ENCODE measurements around the gene YEATS4.

YEATS4 gene

DNA sequence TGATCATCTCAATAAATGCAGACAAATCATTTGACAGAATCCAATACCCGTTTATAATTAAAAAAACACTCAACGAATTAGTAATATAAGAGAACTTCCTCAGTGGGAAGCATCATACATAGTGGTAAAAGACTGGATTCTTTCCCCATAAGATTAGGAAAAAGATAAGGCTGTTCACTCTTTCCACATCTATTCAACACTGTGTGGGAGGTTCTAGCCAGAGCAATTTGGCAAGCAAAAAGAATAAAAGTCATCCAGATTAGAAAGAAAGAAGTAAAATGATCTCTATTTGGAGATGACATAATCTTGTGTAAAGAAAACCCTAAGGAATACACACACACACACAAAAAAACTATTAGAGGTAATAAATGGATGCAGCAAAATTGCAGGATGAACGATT lies 38.4 kb downstream of the YEATS4 start:
- TF ChIP-seq, protein P1, sequence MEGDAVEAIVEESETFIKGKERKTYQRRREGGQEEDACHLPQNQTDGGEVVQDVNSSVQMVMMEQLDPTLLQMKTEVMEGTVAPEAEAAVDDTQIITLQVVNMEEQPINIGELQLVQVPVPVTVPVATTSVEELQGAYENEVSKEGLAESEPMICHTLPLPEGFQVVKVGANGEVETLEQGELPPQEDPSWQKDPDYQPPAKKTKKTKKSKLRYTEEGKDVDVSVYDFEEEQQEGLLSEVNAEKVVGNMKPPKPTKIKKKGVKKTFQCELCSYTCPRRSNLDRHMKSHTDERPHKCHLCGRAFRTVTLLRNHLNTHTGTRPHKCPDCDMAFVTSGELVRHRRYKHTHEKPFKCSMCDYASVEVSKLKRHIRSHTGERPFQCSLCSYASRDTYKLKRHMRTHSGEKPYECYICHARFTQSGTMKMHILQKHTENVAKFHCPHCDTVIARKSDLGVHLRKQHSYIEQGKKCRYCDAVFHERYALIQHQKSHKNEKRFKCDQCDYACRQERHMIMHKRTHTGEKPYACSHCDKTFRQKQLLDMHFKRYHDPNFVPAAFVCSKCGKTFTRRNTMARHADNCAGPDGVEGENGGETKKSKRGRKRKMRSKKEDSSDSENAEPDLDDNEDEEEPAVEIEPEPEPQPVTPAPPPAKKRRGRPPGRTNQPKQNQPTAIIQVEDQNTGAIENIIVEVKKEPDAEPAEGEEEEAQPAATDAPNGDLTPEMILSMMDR (IDR thresholded peaks at IDR 0.05; ENCODE audit: low read depth, low read length), result no peak
- H3K4me3 ChIP-seq (ENCODE audit: low read depth, low read length), result no peak overlapping the region
- in situ Hi-C loops (cut with HindIII; ENCODE audit: low sequenced_read_pairs), result loop anchor here (25.0 kb wide), 1 partner anchor 189 kb away; the partner anchor contains the start of gene CCT2
- DNase-seq (ENCODE audit: low read depth, low spot score), result peak; percentile 50

DNA sequence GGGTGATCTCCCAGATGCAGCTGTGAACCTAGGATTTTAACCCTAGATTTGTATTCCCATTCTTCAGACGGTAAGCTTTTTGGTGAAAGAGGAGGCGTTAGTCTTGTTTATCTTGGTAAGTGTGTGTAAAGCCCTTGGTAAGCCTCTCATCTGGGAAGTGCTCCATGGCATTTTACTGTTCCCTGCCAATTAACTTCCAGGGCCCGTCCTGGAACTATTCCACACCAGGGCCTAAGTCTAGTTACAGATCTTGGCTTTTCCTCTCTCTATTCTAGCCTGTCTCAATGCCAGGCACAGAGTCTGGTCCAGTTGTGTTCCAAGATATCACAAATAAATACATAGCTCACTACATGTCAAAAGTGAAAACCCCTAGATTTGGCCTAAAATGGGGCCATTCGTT lies 42.4 kb downstream of the YEATS4 start:
- in situ Hi-C loops (cut with HindIII; ENCODE audit: low sequenced_read_pairs), result no loop called here
- TF ChIP-seq, protein P1 (IDR thresholded peaks at IDR 0.05; ENCODE audit: low read depth, low read length), result no peak
- H3K4me3 ChIP-seq (ENCODE audit: low read depth, low read length), result no peak overlapping the region
- no peak for DNase-seq (ENCODE audit: low read depth, low spot score)

DNA sequence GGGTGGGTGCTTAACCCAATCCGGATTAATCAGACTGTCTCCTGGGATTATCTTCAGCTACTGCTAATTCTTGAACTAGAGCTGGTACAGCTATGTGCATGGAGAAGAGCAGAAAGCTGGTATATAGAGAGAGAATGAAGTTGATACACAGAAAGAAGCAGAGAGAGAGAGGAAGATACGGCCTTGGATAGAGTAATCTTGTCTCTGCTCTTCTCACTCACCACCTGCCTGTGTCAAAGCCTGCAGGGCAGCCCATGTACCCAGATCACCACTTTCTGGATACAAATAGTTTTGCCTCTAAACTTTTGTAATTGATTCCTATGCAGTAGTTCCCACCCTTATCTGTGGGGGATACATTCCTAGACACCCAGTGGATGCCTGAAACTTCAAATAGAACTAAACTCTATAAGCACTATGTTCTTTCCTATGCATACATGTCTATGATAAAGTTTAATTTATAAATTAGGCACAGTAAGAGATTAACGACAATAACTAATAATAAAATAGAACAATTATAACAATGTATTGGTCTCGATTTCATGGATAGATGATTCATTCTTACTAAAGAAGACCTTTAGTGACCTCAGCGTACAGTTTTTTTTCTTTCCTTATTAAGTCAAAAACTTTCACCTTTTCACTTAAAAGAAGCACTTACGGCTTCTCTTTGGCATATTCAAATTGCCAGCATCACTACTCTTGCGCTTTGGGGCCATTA lies 45.5 kb downstream of the YEATS4 start:
- H3K4me3 ChIP-seq (ENCODE audit: low read depth, low read length), result no peak overlapping the region
- in situ Hi-C loops (cut with HindIII; ENCODE audit: low sequenced_read_pairs), result no loop called here
- DNase-seq (ENCODE audit: low read depth, low spot score), result no peak
- TF ChIP-seq, protein P1 (IDR thresholded peaks at IDR 0.05; ENCODE audit: low read depth, low read length), result no peak

DNA sequence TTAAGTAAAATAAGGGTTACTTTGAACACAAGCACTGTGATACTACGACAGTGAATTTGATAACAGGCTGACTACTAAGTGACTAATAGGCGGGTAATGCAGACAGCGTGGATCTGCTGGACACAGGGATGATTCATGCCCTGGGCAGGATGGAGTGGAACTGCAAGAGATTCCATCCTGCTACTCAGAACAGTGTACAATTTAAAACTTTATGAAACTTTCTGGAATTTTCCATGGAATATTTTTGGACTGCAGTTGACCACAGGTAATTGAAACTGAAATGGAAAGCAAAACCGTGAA lies 46.0 kb downstream of the YEATS4 start:
- TF ChIP-seq, protein P1 (IDR thresholded peaks at IDR 0.05; ENCODE audit: low read depth, low read length), result no peak
- DNase-seq (ENCODE audit: low read depth, low spot score), result peak; percentile 96
- H3K4me3 ChIP-seq (ENCODE audit: low read depth, low read length), result no peak overlapping the region
- in situ Hi-C loops (cut with HindIII; ENCODE audit: low sequenced_read_pairs), result no loop called here

DNA sequence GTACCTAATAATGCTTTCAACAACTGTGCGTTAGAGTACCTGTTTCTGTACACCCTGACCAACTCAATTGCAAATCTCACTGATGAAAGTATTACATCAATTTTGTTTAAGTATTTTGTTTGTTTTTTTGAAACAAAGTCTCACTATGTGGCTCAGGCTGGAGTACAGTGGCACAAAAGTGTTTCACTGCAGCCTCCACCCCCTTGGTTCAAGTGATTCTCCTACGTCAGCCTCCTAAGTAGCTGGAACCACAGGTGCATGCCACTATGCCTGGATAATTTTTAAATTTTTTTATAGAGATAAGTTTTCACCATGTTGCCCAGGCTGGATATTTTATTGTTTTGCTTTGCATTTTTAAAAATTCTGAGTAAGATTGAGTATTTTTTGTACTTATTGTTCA lies 46.7 kb downstream of the YEATS4 start:
- TF ChIP-seq, protein P1 (IDR thresholded peaks at IDR 0.05; ENCODE audit: low read depth, low read length), result no peak
- DNase-seq (ENCODE audit: low read depth, low spot score), result no peak
- in situ Hi-C loops (cut with HindIII; ENCODE audit: low sequenced_read_pairs), result no loop called here
- H3K4me3 ChIP-seq (ENCODE audit: low read depth, low read length), result no peak overlapping the region

DNA sequence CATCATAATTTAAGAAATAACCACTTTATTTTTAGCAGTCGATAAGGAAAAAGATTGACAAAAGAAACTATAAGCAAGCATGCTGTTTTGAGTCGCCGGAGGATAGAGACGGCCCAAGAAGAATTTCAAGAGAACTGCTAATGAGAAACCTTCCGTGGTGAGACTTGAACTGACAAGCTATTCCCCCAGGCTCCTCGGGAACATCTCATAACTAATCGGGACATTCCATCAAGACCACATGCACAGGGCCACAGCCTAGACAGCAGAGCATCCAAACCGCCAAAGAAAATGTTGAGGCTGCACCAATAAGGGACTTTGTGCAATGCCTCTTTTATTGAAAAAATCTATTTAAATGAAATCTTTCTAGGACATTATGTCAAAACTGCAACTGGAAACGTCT lies 51.0 kb downstream of the YEATS4 start:
- in situ Hi-C loops (cut with HindIII; ENCODE audit: low sequenced_read_pairs), result no loop called here
- H3K4me3 ChIP-seq (ENCODE audit: low read depth, low read length), result no peak overlapping the region
- DNase-seq (ENCODE audit: low read depth, low spot score), result no peak
- TF ChIP-seq, protein P1 (IDR thresholded peaks at IDR 0.05; ENCODE audit: low read depth, low read length), result no peak

Measured in astrocyte of the spinal cord (primary cell).